GM23248 (cell line): ENCODE results near the gene RUFY3. TPM values are rescaled to one million over a fixed set of nuclear protein-coding genes. Genes with fewer than 3 reads are reported as not detected.

ENCODE experiments used
- DNase-seq: peaks from one replicate; pipeline ENCODE4 v3.0.0-alpha.2; 2015
- H2AFZ ChIP-seq: fragments of 200-600 bp; sonication (generic); 2 replicates; pipeline ENCODE4 v1.6.1; 2016; ENCODE audit warnings: antibody characterized with exemption
- H3F3A ChIP-seq: fragments of 200-600 bp; sonication (generic); 2 replicates; pipeline ENCODE4 v1.6.1; 2016; ENCODE audit warnings: mild to moderate bottlenecking, antibody characterized with exemption, mixed run types; ENCODE audit not compliant: insufficient read depth
- H3K27ac ChIP-seq: fragments of 200-600 bp; sonication (generic); 2 replicates; pipeline ENCODE4 v1.5.1; 2016; ENCODE audit warnings: mild to moderate bottlenecking
- H3K27me3 ChIP-seq: fragments of 200-600 bp; sonication (generic); replicated peaks from 2 replicates; pipeline ENCODE4 v1.6.1; 2016; ENCODE audit warnings: mild to moderate bottlenecking; ENCODE audit not compliant: insufficient read depth
- H3K36me3 ChIP-seq: fragments of 200-600 bp; sonication (generic); 2 replicates; pipeline ENCODE4 v1.6.1; 2016; ENCODE audit warnings: low read depth, mild to moderate bottlenecking
- H3K4me1 ChIP-seq: fragments of 200-600 bp; sonication (generic); 2 replicates; pipeline ENCODE4 v1.6.1; 2016; ENCODE audit warnings: mild to moderate bottlenecking; ENCODE audit not compliant: insufficient read depth
- H3K4me2 ChIP-seq: fragments of 200-600 bp; sonication (generic); one replicate; pipeline ENCODE4 v1.6.1; 2016; ENCODE audit warnings: mild to moderate bottlenecking; ENCODE audit not compliant: unreplicated experiment
- H3K4me3 ChIP-seq: fragments of 200-600 bp; sonication (generic); 2 replicates; pipeline ENCODE4 v1.5.1; 2016; ENCODE audit warnings: mild to moderate bottlenecking
- H3K79me2 ChIP-seq: fragments of 200-600 bp; sonication (generic); 2 replicates; pipeline ENCODE4 v1.6.1; 2016; ENCODE audit warnings: mild to moderate bottlenecking; ENCODE audit not compliant: insufficient read depth
- H3K9ac ChIP-seq: fragments of 200-600 bp; sonication (generic); 2 replicates; pipeline ENCODE4 v1.6.1; 2016; ENCODE audit warnings: mild to moderate bottlenecking
- H3K9me2 ChIP-seq: fragments of 200-600 bp; sonication (generic); 2 replicates; pipeline ENCODE4 v1.6.1; 2016; ENCODE audit warnings: mixed run types, mild to moderate bottlenecking, moderate library complexity; ENCODE audit not compliant: insufficient read depth
- H3K9me3 ChIP-seq: fragments of 200-600 bp; sonication (generic); one replicate; pipeline ENCODE4 v1.6.1; 2017; ENCODE audit warnings: low read depth
- H4K20me1 ChIP-seq: fragments of 200-600 bp; sonication (generic); 2 replicates; pipeline ENCODE4 v1.6.0; 2016; ENCODE audit not compliant: insufficient read depth
- EZH2 ChIP-seq: fragments of 200-600 bp; sonication (generic); IDR thresholded peaks from 2 replicates; pipeline ENCODE4 v1.6.1; 2018; ENCODE audit warnings: antibody characterized with exemption, mild to moderate bottlenecking; ENCODE audit not compliant: insufficient read depth, poor library complexity, severe bottlenecking
- EZH2phosphoT487 ChIP-seq: fragments of 200-600 bp; sonication (generic); IDR thresholded peaks from 2 replicates; pipeline ENCODE4 v1.6.1; 2018; ENCODE audit warnings: antibody characterized with exemption, moderate library complexity, mild to moderate bottlenecking, low read depth; ENCODE audit not compliant: insufficient read depth
- WGBS, 2 experiments: methylation state at CpG; one replicate each; pipeline ENCODE4 v1.1.6; 2015 to 2017; ENCODE audit warnings: low lambda C conversion rate in 2 of 2, low coverage in 1 of 2; ENCODE audit errors: missing lambda C conversion rate in 2 of 2; 5-methylcytosine and 5-hydroxymethylcytosine counted together
- in situ Hi-C: fragments of 300-500 bp; cut with MboI; formaldehyde crosslinking; loops from 2 replicates; pipeline ENCODE4 v1.15.0; 2020
- polyA plus RNA-seq: library from polyadenylated mRNA; unstranded; fragments of >200 nt; fragmentation: Nextera tagmentation; extraction: Ambion mirVana; gene quantifications from 2 replicates; pipeline ENCODE4 v1.2.1, GENCODE V29; 2016
- total RNA-seq: library from RNA; depleted of rRNA; stranded (reverse); fragments of >200 nt; shearing (Covaris generic); gene quantifications from 2 replicates; pipeline ENCODE4 v1.2.3, GENCODE V29; 2014

Gene RUFY3
- total and polyA plus RNA-seq, 2 experiments from 2014 or later, result 13.5 to 24.0 TPM

DNA sequence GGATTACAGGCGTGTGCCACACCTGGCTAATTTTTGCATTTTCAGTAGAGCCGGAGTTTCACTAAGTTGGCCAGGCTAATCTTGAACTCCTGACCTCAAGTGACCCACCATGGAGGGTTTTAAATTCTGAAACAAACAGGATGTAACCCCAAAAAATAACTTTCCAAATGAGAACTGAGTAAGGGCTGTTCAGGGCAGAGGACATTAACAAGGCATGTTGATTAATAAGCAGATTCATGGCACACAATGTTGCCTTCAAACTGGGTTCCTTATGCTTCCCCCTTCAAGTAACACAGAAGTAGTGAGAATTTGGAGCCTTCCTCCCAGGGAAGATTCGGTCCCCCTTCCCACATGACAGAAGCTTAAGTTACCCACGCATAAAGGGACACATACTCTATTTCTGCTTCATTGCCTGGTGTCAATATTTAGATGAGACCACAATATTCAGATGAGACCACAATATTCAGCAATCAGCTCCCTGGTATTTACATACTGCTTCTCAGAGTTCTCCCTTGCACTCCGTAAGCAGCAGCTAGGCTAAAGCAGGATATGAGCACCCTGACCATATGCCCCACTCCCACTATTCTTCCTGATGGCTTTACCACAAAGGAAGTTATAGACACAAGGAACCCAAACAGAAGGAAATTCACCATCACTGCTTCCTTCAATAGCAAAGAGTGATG is 96.5 kb downstream of the RUFY3 start:
- peaks cover 39% of the 10 kb centered on the region for H3K36me3 ChIP-seq
- no peak overlapping the region for H3K4me3 ChIP-seq
- H3K9ac ChIP-seq, result no peak overlapping the region
- no peak for DNase-seq
- TF ChIP-seq EZH2 (no peak), EZH2phosphoT487 (no peak)
- peaks cover 6% of the 10 kb centered on the region; the same call in 1 of the 2 replicates for H3K4me1 ChIP-seq
- H3K4me2 ChIP-seq, result no peak overlapping the region
- H3K9me2 ChIP-seq, result no peaks in the 10 kb centered on the region
- H3K27ac ChIP-seq, result no peak overlapping the region
- H3F3A ChIP-seq, result peaks cover 43% of the 10 kb centered on the region
- in situ Hi-C loops, result no loop called here
- H3K9me3 ChIP-seq, result no peaks in the 10 kb centered on the region
- H3K79me2 ChIP-seq, result 0 out of 2 replicates have a peak, but pooled peaks cover 11% of the 10 kb centered on the region
- WGBS, 2 experiments, result 90 to 93% methylated on average over 5 of the region's 5 CpGs
- no peaks in the 10 kb centered on the region for H4K20me1 ChIP-seq
- H3K27me3 ChIP-seq, result no peaks in the 10 kb centered on the region
- no peak overlapping the region for H2AFZ ChIP-seq

- WGBS, 2 experiments, result 82% methylated on average over 3 of the region's 3 CpGs
- in situ Hi-C loops, result no loop called here
- no peak overlapping the region for H3K9ac ChIP-seq
- H2AFZ ChIP-seq, result no peak overlapping the region
- H4K20me1 ChIP-seq, result no peaks in the 10 kb centered on the region
- DNase-seq, result no peak
- no peak overlapping the region for H3K4me2 ChIP-seq
- no peaks in the 10 kb centered on the region for H3K9me2 ChIP-seq
- no peaks in the 10 kb centered on the region for H3K27me3 ChIP-seq
- 0 out of 2 replicates have a peak, but pooled peaks cover 14% of the 10 kb centered on the region for H3K79me2 ChIP-seq
- peaks cover 6% of the 10 kb centered on the region; the same call in 1 of the 2 replicates for H3K4me1 ChIP-seq
- TF ChIP-seq EZH2phosphoT487 (no peak), EZH2 (no peak)
- no peak overlapping the region for H3K27ac ChIP-seq
- H3K4me3 ChIP-seq, result no peak overlapping the region
- peaks cover 43% of the 10 kb centered on the region for H3K36me3 ChIP-seq
- H3F3A ChIP-seq, result peaks cover 40% of the 10 kb centered on the region
- H3K9me3 ChIP-seq, result no peaks in the 10 kb centered on the region
Observed at GRCh38 chr4:70818921-70819320, 97.2 kb downstream of the RUFY3 start.

DNA sequence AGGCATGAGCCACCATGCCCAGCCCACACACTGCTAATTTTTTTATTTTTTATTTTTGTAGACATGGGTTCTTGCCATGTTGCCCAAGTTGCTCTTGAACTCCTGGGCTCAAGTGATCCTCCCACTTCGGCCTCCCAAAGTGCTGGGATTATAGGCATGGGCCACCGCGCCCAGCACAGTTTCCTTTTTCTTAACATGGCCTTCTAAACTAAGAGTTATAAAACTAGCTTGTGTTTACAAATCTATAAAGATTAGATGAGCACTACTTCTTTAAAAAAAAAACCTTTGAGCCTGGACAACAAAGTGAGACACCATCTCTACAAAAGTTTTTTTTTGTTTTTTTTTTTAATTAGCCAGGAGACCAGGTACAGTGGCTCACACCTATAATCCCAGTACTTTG is 107.3 kb downstream of the RUFY3 start:
- Histone ChIP-seq H2AFZ (no peak overlapping the region), H3K9me2 (no peaks in the 10 kb centered on the region), H3K4me3 (no peak overlapping the region), H4K20me1 (no peaks in the 10 kb centered on the region), H3K79me2 (peaks cover 86% of the 10 kb centered on the region), H3K9ac (no peak overlapping the region), H3K36me3 (peaks cover 86% of the 10 kb centered on the region), H3K4me2 (no peak overlapping the region), H3K27ac (no peak overlapping the region), H3F3A (peaks cover 4% of the 10 kb centered on the region; the same call in 1 of the 2 replicates), H3K9me3 (no peaks in the 10 kb centered on the region), H3K27me3 (no peaks in the 10 kb centered on the region), H3K4me1 (no peaks in the 10 kb centered on the region; the same call in 1 of the 2 replicates)
- 97 to 98% methylated on average over 3 of the region's 3 CpGs for WGBS, 2 experiments
- TF ChIP-seq EZH2, result no peak
- no peak for TF ChIP-seq EZH2phosphoT487
- DNase-seq, result no peak
- in situ Hi-C loops, result no loop called here

GRCh38 chr4:70829492-70829891 is 107.7 kb downstream of the RUFY3 start:
- in situ Hi-C loops, result no loop called here
- H3K27ac ChIP-seq, result no peak overlapping the region
- no peak overlapping the region for H3K4me2 ChIP-seq
- no peaks in the 10 kb centered on the region for H3K9me3 ChIP-seq
- H3F3A ChIP-seq, result peaks cover 4% of the 10 kb centered on the region; the same call in 1 of the 2 replicates
- TF ChIP-seq EZH2, result no peak
- TF ChIP-seq EZH2phosphoT487, result no peak
- 100% methylated on average over 1 of the region's 1 CpG for WGBS, 2 experiments
- no peaks in the 10 kb centered on the region; the same call in 1 of the 2 replicates for H3K4me1 ChIP-seq
- H3K4me3 ChIP-seq, result no peak overlapping the region
- H2AFZ ChIP-seq, result no peak overlapping the region
- no peak overlapping the region for H3K9ac ChIP-seq
- peaks cover 91% of the 10 kb centered on the region for H3K79me2 ChIP-seq
- peaks cover 86% of the 10 kb centered on the region for H3K36me3 ChIP-seq
- no peaks in the 10 kb centered on the region for H3K27me3 ChIP-seq
- no peak for DNase-seq
- no peaks in the 10 kb centered on the region for H4K20me1 ChIP-seq
- no peaks in the 10 kb centered on the region for H3K9me2 ChIP-seq
